ENCODE results near the gene NBL1. TPM values are rescaled to one million over a fixed set of nuclear protein-coding genes. Genes with fewer than 3 reads are reported as not detected.

Gene NBL1
- total and polyA plus RNA-seq, 9 of the 15 experiments (the other 6 are each of a cell fraction or from before 2014, with no cell fraction given), result 0.10 to 3.7 (median 1.8) TPM; not detected in 1

GRCh38 chr1:19605967-19606366 is 38.1 kb upstream of the NBL1 start:
- no TSS peak for BruUV-seq (replicated peaks)
- H4K20me1 ChIP-seq (replicated peaks; ENCODE audit: control insufficient read depth, insufficient read depth, low read length), result peaks cover 21% of the 10 kb centered on the region

More at GRCh38 chr1:19605967-19606366, 38.1 kb upstream of the NBL1 start:
- Histone ChIP-seq H3K4me3 (no peak overlapping the region), H3K9me1 (ENCODE audit: control insufficient read depth, insufficient read depth, low read length) (peaks cover 6% of the 10 kb centered on the region), H3K9me3 (replicated peaks; ENCODE audit: control insufficient read depth, insufficient read depth, low read depth, low read length) (no peaks in the 10 kb centered on the region), H3K27me3 (ENCODE audit: control insufficient read depth in 2 of 2, insufficient read depth in 2 of 2, low read length in 2 of 2) (no peaks in the 10 kb centered on the region), H3K4me2 (ENCODE audit: insufficient read depth, low read length) (no peak overlapping the region), H2AFZ (ENCODE audit: low read depth, low read length) (no peak overlapping the region), H3K9ac (ENCODE audit: insufficient read depth in 1 of 2, low read depth in 2 of 2, low read length in 2 of 2) (no peak overlapping the region), H3K27ac (ENCODE audit: extremely low read depth, low read depth, low read length) (no peak overlapping the region), H3K36me3 (ENCODE audit: control insufficient read depth, insufficient read depth, low read length) (peaks cover 62% of the 10 kb centered on the region), H3K79me2 (ENCODE audit: control insufficient read depth, insufficient read depth, low read length) (peaks cover 98% of the 10 kb centered on the region), H3K4me1 (replicated peaks in 1 of 2; ENCODE audit: control insufficient read depth in 2 of 2, insufficient read depth in 2 of 2, low read length in 2 of 2) (peaks cover 0 to 8% of the 10 kb centered on the region in 2 experiments; a peak in 3 of 5 replicates)
- no peak for DNase-seq (ENCODE audit: extremely low read depth in 1 of 4, low spot score in 3 of 4)
- no peak for FAIRE-seq
- TF ChIP-seq ATF3 (IDR thresholded peaks at IDR 0.05) (no peak), ATF3 (CRISPR knock-in tag; conservative IDR thresholded peaks at IDR 0.05) (no peak), CEBPB (tag; IDR thresholded peaks at IDR 0.05) (0 out of 2 replicates have a peak, but pooled peaks have one; percentile 27), HNRNPH1 (optimal IDR thresholded peaks at IDR 0.05; ENCODE audit: low read depth, low read length) (no peak)
- TF ChIP-seq, protein P1, sequence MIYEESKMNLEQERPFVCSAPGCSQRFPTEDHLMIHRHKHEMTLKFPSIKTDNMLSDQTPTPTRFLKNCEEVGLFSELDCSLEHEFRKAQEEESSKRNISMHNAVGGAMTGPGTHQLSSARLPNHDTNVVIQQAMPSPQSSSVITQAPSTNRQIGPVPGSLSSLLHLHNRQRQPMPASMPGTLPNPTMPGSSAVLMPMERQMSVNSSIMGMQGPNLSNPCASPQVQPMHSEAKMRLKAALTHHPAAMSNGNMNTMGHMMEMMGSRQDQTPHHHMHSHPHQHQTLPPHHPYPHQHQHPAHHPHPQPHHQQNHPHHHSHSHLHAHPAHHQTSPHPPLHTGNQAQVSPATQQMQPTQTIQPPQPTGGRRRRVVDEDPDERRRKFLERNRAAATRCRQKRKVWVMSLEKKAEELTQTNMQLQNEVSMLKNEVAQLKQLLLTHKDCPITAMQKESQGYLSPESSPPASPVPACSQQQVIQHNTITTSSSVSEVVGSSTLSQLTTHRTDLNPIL (CRISPR knock-in tag; IDR thresholded peaks at IDR 0.05), result no peak
- 56% methylated on average over 1 of the region's 1 CpG for WGBS (ENCODE audit: insufficient coverage, low coverage, missing lambda C conversion rate)
- ATAC-seq, result no peak
- in situ Hi-C loops (cut with MboI), result no loop called here
- ChIA-PET POLR2A (interaction anchor here (0.6 to 1.7 kb wide), 7 partner anchors 8 to 232 kb away, joined by 3 to 9 read pairs (median 4); a partner anchor contains a TSS), CTCF (ENCODE audit: low intra/inter-chr PET ratio) (no interaction called here)
- intact Hi-C loops (cut with micrococcal nuclease), result no loop called here
